Measurements from ENCODE around the gene UBE2A.

The UBE2A gene

DNA sequence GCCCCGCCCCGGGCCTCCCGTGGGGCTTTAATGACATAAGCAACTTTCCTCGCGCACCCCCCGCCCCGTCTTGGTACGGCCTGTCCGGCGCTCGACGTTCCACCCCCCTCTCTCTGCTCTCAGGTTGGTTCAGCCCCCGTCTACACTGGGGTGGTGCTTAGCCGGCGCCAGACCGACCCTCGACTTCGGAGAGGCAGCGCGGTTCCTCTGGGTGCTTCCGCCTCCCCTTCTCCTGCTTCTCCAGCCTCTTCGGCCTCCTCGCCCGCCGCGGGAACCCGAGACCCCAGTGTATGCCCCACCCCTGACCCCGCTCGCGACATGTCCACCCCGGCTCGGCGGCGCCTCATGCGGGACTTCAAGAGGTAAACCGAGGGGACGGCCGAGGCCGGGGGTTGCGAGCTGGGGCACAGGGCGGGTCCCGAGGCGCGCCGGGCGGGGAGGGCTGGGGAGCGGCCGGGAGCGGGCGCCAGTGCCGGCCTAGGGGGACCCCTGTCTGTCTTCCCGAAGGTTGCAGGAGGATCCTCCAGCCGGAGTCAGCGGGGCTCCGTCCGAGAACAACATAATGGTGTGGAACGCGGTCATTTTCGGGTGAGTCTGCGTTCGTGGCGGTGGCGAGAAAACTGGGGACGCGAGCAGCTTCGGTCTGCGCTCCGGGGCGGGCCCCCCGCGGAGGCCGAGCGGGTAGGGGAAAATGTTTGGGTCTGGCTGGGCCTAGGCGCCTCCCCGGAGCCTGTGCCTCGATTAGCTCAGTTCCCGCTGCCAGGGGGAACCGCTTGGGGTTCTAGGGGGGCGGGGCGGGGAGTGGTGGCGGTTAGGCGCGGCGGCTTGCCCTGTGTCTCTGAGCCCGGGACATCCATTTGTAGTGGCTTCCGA is at the start of gene UBE2A:
UBE2A (plus strand) TSS at position 170 of the 873 bp plus-strand sequence; CDS start at position 319, 149 bp downstream.
- peak; percentile 90 for DNase-seq (ENCODE audit: low spot score)

DNA sequence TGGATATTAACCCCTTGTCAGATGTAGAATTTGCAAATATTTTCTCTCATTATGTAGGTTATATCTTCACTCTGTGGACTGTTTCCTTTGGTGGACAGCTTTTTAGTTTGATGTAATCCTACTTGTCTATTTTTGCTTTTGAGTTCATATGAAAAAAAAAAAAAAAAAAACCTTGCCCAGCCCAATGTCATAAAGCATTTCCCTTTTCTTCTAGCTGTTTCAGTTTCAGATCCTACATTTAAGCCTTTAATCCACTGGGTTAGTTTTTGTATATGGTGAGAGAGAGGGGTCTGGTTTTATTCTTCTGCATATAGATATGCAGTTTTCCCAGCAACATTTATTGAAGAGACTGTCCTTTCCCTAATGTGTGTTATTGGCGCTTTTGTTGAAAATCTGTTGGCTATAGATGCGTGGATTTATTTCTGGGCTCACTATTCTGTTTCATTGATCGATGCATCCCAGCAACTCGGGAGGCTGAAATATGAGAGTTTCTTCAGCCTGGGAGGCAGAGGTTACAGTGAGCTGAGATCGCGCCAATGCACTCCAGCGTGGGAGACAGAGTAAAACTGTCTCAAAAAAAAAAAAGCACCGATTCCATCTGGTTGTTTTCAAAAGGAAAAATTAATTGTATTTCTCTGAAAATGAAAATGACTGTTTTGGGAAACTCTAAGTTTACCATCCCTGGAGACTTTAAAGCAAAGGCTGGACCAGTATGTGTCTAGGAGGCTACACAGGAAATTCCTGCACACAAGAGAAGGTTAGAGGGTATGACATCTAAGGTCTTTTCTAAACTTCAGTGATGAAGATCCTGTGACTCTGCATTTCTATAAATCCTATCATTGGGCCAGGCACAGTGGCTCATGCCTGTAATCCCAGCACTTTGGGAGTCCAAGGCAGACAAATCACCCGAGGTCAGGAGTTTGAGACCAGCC is 44.8 kb upstream of the UBE2A start:
- DNase-seq (ENCODE audit: low spot score), result no peak

DNA sequence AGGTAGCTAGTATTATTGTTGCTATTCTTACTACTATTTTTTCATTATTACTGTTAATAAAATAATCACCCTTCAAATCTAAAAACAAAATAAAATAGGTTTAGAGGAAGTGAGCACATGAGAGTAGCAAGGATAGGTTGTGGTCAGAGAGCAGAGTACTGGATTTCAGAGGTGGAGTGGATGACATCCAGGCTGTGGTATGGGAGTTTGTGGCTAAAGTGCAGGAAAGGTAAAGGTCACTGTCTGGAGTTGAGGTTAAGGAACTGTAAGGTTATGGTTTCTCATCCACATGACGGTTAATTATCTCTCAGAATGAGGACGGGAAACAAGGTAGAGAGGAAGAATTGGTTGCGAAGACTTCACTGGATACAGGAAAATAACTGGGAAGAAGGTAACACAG is 36.9 kb upstream of the UBE2A start:
- no peak for DNase-seq (ENCODE audit: low spot score)

DNA sequence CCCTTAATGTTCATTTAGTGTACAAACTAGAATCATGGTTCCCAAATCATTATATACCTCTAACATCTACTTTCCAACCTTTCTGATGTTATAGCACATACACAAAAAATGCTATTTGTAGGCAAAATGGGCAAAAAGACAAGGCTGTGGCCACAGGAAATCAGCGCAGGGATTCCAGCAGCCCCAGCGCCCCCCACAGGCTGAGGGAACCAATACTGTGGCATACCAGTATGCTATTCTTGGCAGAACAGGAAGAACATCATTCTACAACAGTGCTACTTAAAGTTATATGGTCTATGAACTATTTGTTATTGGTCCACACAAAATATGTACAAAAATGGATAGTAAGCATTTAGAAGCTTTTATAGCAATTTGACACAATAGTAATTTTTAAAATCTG is 34.5 kb upstream of the UBE2A start:
- no peak for DNase-seq (ENCODE audit: low spot score)

DNA sequence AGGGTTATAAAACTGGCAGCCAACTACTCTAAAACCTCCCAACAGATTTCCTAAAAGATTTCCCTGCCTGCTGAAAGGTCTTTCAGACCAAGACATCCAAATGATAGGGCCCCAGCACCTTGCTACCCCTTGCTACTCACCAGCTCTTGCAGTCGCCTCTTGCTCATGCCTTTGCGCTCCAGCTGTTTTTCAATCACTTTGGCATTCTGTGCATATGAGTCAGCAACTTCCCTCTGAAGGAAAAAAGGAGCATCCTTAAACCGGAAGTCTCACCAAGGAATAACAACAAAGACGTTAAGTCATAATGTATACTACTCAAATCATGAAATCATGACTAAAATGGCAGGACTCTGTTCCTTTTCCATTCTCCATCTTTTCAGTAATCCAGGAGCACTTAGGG is 33.2 kb upstream of the UBE2A start:
- peak; percentile 48 for DNase-seq (ENCODE audit: low spot score)

DNA sequence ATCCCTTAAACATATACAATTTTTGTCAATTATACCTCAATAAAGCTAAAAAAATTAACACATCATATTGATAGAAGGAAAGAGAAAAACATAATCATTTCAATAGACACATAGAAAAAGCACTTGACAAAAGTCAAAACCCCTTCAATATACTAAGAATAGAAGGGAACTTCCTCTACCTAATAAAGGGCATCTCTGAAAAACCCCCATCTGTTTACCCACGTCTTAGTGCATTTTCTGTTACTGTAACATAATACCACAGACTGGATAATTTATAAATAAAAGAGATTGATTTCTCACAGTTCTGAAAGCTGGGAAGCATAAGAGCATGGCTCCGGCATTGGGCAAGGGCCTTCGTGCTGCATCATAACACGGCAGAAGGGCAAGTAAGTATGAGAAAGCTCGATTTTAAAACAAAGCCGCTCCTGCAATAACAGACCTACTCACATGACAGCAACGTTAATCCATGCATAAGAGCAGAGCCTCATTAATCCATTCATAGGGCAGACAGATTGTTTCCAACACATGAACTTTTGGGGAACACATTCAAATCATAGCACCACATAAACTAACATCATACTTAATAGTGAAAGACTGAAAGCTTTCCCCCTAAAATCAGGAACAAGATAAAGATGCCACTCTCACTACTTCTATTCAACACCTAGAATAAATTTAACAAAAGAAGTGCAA is 24.9 kb upstream of the UBE2A start:
- DNase-seq (ENCODE audit: low spot score), result no peak

DNA sequence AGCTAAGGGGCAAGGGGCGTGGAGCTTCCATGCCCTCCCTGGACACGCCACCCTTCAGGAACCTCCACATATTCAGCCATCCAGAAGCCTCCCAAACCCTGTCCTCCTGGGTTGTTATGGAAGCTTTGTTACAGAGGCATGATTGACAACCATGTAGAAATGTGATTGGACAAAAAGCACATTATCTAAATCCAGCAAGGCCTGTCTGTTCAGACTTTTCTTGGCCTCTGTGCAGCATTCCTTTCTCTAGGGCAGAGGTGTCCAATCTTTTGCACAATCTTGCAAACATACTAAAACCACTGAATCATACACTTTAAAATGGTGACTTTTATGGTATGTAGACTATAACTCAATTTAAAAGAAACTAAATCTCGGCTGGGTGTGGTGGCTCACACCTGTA is 21.9 kb upstream of the UBE2A start:
- no peak for DNase-seq (ENCODE audit: low spot score)

DNA sequence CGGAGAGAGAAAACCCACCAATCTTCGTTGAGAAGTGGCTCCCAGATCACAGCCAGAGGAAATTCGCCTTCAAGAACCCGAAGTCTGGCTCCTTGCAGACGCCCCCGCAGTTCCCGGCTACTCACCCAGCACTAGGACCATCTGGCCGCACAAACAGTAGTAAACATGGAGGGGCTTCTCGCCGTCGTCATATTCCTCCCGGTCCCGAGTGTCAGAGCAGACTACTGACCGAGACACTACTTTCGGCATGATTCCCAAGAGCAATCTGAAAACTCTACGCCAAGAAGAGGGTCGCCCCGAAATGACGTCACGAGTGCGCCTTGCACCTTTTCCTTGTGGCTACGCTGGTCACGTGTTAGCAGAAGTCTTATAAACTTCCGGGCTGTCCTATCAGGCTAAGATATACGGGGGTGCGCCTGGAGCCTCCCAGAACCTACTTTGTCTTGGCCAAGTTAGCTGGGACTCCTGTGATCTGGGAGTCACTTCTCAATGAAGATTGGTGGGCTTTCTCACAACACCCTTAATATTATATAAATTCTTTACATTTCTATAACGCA is 9.2 kb upstream of the UBE2A start, which contains the start of gene STEEP1:
STEEP1 (minus strand) TSS at position 303 of the 557 bp plus-strand sequence; CDS start at position 249, 54 bp downstream.
- DNase-seq (ENCODE audit: low spot score), result peak; percentile 89

DNA sequence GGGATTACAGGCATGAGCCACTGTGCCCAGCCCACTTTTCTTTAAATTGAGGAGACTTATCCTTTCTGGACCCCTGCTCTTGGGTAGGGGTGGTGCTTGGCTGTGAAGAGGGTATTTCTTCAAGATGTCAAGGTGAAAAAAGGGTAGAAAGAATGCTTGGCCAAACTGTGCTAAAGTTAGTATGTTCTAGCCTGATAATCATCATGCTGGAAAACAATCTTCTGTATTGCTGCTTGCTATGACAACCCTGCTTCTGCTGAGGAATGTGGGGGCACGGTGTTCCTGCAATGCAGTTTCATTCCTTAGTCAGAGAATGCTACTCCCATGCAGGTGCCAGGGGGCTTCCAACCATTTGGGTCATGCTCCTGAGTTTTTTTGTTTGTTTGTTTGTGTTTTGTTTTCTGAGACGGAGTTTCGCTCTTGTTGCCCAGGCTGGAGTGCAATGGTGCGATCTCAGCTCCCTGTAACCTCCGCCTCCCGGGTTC is 4.0 kb upstream of the UBE2A start:
- no peak for DNase-seq (ENCODE audit: low spot score)

DNA sequence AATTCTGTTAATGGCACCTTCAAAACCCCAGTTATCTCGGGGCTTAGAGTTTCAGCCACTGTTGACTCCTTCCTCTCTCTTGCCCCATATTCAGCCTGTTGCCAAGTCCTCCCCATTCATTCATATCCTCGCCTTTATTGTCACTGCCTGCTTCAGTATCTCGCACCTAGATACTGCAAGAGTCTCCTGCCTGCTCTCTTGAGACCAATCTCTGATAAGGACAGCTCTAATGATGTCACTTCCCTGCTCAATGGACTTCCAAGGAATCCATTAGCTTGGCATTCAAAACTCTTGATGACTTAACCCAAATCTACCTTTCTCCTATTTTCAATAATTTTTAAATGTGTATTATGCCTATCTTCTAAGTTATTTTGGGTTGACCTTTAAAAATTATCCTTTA is 1.1 kb upstream of the UBE2A start:
- no peak for DNase-seq (ENCODE audit: low spot score)

DNA sequence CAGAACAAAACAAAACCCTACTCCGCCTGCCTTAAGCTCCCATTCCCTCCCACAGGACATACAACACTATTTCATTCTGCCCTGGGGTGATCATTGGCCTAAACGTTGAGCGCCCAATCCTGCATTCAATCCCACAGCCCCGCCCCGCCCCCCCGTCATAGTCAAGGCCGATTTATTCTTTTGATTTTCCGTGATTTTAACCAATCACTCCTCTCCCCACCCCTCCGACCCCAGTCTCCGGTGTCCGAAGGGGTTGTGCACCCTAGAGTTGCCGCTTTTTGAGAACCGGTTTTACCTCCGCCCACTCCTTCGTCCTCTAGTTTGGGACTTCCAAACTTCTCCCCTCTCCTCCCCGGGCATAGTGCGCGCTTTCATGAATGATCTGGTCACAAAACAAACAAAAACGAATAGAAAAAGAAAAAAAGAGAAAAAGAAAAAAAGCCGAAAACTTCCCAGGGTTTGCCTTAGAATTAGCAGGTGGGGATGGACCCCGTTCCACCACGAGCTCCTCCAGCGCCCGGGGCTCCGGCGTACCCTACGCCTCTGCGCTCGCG is 446 bp upstream of the UBE2A start:
- DNase-seq (ENCODE audit: low spot score), result peak; percentile 50

DNA sequence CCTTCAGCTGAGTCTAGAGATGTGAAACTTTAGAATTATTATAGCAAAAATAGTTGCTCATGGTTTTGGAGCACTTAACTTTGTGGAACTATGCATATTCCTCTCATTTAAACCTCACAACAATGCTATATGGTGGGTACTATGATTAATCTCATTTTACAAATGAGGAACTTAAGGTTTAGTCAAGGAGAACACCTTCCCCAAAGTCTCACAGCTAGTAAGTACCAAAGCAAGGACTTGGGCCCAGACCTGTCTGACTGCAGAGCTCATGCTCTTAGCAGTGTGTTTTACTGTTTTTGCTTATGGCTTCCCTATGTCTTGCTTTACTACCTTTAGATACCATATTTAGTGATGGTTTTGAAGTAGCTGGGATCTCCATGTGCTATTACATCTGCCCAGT is 5.1 kb downstream of the UBE2A start:
- no peak for DNase-seq (ENCODE audit: low spot score)

DNA sequence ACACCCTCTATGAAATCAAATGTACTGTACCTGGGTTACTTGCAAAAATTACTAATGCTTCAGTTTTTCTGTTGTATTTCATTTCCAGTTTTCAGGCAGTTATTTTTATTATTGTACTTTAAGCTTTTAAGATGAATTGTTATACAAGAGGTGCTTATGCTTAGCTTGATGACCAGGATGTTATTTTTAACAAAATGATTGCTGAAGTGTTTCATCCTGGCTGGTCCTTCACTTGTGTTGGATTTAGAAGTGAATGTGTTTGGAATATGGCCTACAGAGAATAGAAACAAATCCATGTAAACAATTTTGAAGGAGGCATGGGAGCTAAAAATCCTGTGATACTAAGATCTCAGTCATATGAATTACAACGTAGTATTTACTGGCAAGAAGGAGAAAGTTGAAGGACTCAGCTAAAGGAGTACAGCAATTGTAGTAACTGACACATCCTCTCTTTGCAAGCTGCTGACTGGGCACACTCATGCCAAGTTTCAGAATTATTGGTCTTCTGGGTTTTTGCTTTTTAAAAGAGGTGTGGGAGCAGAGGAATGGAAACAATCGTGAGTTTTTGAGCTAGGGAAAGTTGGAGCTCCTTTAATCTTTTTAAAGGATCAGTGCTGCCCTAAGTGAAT is 9.2 kb downstream of the UBE2A start:
- no peak for DNase-seq (ENCODE audit: low spot score)

DNA sequence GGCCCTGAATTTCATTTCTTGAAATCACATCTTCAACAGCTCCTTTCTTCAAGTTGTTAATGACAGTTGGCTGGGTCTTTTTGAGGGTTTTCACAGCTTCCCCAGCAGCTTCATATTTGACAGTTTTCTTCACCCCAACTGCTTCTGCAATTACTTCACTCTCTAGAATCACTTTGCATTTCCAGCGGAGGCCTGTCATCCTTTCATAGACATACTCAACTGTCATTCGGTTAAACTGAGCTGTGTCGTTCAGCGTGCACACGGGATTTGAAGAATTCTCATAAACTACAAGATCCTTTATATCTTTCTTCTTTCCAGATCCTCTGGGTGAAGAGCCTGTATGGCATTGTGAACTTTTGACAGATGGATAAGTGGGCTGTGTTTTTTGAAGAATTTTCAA is 15.4 kb downstream of the UBE2A start:
- DNase-seq (ENCODE audit: low spot score), result no peak

DNA sequence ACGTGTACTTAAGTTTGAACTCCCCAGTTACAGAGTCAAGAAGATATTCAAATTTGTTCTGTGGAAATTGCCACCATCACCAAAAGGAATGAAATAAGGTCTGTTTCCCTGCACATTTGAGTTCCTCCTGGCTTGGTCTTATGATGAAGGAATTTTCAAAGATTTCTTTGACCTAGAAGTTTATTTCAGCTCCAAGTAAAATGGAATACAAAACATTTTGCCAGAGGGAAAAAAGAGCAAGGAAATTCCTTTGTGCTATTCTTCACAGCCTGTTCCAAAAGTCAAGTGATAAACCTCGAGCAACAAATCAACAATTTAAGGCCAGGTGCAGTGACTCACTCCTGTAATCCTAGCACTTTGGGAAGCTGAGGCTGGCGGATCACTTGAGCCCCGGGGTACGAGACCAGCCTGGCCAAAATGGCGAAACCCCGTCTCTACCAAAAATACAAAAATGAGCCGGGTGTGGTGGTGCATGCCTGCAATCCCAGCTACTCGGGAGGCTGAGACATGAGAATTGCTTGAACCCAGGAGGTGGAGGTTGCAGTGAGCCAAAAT is 28.4 kb downstream of the UBE2A start:
- no peak for DNase-seq (ENCODE audit: low spot score)

DNA sequence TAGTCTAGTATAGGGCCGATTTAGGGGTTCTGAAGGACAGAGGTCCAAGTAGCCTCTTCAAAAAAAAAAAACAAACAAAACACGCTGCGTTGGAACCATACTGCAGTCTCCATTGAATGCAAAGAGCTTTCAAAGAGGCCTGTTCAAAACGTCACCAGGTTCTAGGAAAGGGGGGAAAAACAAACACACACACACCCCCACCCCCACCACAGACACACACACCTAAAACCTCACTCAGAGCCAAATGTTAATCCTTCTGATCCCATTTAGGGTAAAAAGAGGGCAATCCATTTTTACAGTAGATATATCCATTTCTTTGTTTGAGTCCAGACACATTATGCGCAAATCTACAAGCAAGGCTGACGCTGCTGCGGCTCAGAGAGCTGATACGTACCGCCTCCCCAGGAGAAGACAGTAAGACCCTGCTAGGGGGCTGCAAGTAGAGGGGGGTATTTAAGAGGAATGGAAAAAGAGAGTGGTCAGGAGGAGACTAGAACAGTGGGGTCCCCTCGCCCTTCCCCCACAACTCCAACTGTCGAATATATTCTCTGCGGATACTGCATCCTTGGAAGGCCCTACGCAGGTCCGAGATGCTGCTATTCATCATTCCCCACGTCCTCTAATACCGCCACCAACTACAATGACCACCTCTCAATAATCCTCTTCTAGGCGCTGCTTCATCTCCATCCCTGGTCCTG is 30.6 kb downstream of the UBE2A start:
- no peak for DNase-seq (ENCODE audit: low spot score)

DNA sequence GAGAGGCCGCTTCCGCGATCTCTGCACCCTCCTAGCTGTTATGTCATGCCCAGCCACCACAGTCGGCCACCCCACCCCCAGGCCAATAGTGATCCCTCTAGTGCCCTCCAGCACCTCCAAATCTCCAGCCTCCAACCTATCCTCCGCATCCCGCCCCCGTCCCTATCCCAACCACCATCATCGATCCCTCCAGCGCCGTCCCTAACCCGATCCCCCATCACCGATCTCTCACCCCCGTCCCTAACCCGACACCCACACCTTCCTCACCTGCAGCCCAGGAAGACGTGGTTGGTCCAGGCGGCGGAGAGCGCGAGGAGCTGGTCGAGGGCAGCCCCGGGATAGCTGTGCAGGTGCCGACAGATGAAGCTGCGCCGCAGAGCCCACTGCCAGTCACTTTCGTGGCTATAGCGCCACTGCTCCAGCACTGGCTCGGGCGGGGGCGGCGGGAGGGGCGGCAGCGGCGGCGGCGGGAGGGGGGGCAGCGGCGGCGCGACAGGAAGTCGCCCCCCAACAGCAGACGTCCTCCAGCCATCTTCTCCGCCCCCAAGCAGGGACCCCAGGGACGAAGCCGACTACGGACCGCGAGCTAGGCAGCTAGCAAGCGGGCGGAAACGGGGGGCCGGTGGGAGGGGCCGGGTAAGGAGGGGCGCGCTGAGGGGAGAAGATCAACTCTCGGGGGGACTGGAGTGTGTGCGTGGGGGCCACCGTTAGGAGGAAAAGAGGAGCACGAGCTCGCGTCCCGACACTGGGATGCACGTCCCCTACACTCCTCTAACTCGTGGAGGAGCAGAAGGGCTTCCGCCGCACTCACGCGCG is 31.3 kb downstream of the UBE2A start:
- DNase-seq (ENCODE audit: low spot score), result peak; percentile 8

DNA sequence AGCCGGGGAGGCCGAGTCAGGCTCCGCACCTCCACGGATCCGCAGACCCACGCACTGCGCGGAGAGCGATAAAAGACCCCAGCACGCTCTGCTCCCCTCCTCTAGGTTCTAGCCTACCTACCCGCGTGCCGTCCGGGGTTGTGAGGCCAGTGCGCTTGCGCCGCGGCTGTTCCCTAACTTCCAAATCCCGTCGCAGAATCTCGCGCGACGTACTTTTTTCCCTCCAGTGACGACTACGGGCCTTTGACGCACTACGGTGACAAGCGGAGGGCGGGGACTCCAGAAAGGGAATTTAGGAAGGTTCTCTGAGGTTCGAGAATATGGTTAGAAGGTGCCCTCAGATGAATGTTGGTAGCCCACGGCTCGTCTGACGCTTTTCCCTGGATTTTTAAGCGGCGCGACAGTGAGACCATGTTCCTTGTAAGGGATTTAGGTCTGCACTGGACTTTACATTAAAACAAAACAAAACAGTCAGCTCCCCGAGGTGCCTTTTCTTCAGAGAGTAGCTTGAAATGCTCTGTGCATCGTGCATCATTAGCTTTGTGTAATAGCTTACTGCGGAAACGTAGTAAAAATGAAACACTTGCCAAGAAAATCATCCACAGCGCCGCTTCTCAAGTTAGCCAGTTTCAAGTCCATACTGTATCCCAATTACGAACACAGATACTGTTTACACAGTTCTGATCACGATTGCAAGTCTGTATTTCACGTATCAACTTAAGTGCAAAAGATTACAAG is 32.1 kb downstream of the UBE2A start, which contains the start of gene NKRF:
NKRF (minus strand) TSS at position 145 of the 738 bp plus-strand sequence.
- peak; percentile 85 for DNase-seq (ENCODE audit: low spot score)
